ENCODE data around the gene DENND5B. TPM values are rescaled to one million over a fixed set of nuclear protein-coding genes. Genes with fewer than 3 reads are reported as not detected.
"Not testable (repeated sequence)": the region's sequence is repeated elsewhere in the genome, so short reads cannot be mapped to it uniquely, and the experiment has no call there.

The DENND5B gene
- total RNA-seq, 1 experiment from 2014 or later = 34.9 TPM

DNA sequence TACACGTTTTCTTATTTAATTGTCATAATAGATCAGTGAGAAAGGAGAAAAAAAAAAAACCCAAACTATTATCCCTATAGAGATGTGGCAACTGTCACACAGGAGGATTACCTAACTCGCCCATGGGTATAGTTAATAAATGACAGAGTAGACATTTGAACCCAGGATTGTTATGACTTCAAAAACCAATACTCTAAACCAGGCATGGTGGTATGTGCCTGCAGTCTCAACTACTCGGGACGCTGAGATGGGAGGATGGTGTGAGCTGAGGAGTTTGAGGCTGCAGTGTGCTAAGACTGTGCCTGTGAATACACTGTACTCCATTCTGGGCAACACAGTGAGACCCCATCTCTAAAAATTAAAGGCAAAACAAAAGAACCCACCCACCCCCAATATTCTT lies 114.5 kb downstream of the DENND5B start:
- ChIA-PET POLR2A (no interaction called here), CTCF (no interaction called here)
- Histone ChIP-seq H3K4me1 (no peaks in the 10 kb centered on the region), H3K9me3 (no peaks in the 10 kb centered on the region), H3K36me3 (ENCODE audit: control insufficient read depth, insufficient read depth, low read length) (0 out of 2 replicates have a peak, but pooled peaks cover 1% of the 10 kb centered on the region), H3K4me3 (ENCODE audit: low read depth, low read length) (no peak overlapping the region), H3K27me3 (replicated peaks; ENCODE audit: control insufficient read depth, insufficient read depth, low read length) (no peaks in the 10 kb centered on the region)
- Mint-ChIP-seq H3K4me1 (ENCODE audit: low read depth, unreplicated experiment) (peaks cover 20% of the 10 kb centered on the region), H3K9me3 (ENCODE audit: unreplicated experiment) (no peaks in the 10 kb centered on the region), H3K27ac (ENCODE audit: unreplicated experiment) (no peak overlapping the region), H3K27me3 (ENCODE audit: insufficient read depth, unreplicated experiment) (no peaks in the 10 kb centered on the region), H3K36me3 (ENCODE audit: insufficient read depth, unreplicated experiment) (no peaks in the 10 kb centered on the region), H3K4me3 (ENCODE audit: unreplicated experiment) (no peak overlapping the region)
- TF ChIP-seq, protein P1, sequence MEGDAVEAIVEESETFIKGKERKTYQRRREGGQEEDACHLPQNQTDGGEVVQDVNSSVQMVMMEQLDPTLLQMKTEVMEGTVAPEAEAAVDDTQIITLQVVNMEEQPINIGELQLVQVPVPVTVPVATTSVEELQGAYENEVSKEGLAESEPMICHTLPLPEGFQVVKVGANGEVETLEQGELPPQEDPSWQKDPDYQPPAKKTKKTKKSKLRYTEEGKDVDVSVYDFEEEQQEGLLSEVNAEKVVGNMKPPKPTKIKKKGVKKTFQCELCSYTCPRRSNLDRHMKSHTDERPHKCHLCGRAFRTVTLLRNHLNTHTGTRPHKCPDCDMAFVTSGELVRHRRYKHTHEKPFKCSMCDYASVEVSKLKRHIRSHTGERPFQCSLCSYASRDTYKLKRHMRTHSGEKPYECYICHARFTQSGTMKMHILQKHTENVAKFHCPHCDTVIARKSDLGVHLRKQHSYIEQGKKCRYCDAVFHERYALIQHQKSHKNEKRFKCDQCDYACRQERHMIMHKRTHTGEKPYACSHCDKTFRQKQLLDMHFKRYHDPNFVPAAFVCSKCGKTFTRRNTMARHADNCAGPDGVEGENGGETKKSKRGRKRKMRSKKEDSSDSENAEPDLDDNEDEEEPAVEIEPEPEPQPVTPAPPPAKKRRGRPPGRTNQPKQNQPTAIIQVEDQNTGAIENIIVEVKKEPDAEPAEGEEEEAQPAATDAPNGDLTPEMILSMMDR (IDR thresholded peaks at IDR 0.05; ENCODE audit: insufficient read depth in 1 of 2, low read depth in 1 of 2, low read length in 1 of 2, severe bottlenecking in 1 of 2, unreplicated experiment in 1 of 2) = no peak
- no TSS peak for BruUV-seq (replicated peaks)
- intact Hi-C loops (cut with micrococcal nuclease; ENCODE audit: unreplicated experiment) = loop anchor here (5.0 kb wide), 1 partner anchor 116 kb away; the partner anchor contains the start of gene DENND5B
- DNase-seq = no peak

DNA sequence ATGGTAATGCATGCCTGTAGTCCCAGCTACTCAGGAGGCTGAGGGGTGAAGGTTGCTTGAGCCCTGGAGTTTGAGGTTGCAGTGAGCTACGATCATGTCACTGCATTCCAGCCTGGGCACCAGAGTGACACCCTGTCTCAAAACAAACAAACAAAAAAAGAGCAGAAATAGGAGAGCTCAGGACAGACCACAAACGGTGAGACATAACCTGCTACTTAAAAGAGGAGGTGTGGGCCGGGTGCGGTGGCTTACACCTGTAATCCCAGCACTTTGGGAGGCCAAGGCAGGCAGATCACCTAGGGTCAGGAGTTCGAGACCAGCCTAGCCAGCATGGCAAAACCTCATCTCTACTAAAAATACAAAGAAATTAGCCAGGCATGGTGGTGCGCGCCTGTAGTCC lies 115.3 kb downstream of the DENND5B start:
- H3K9me3 ChIP-seq; POLR2A ChIA-PET; DNase-seq; H3K4me3 ChIP-seq (ENCODE audit: low read depth, low read length); H3K36me3 ChIP-seq (ENCODE audit: control insufficient read depth, insufficient read depth, low read length); H3K36me3 Mint-ChIP-seq (ENCODE audit: insufficient read depth, unreplicated experiment); H3K27me3 Mint-ChIP-seq (ENCODE audit: insufficient read depth, unreplicated experiment); H3K27me3 ChIP-seq (replicated peaks; ENCODE audit: control insufficient read depth, insufficient read depth, low read length); BruUV-seq (replicated peaks); H3K4me1 ChIP-seq; CTCF ChIA-PET; H3K9me3 Mint-ChIP-seq (ENCODE audit: unreplicated experiment); H3K4me3 Mint-ChIP-seq (ENCODE audit: unreplicated experiment): not testable (repeated sequence)
- intact Hi-C loops (cut with micrococcal nuclease; ENCODE audit: unreplicated experiment) = loop anchor here (2.0 to 5.0 kb wide), 2 partner anchors 21 to 117 kb away; partner anchors contain the start of gene DENND5B
- H3K4me1 Mint-ChIP-seq (ENCODE audit: low read depth, unreplicated experiment) = peaks cover 20% of the 10 kb centered on the region
- peak overlapping the region; percentile 18 for H3K27ac Mint-ChIP-seq (ENCODE audit: unreplicated experiment)

DNA sequence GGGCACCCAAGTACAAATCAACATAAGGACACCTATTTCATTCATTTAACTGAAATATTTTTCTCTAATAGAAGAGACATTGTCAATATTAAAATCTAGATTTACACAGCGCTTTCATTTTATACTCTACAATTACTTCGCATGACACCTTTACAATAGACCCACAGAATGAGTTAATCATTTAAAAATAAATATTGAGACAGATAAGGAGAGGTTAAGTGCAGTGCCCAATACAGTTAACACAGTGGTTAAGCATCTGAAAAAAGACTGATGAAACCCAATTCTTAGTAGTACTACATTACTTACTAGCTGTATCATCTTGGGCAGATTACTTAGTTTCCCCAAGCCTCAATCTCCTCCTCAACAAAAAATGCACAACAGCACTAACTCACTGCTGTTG lies 116.2 kb downstream of the DENND5B start:
- ChIA-PET CTCF (no interaction called here), POLR2A (interaction anchor here (0.5 kb wide), 1 partner anchor 203 kb away, joined by 3 read pairs; no protein-coding TSS in a partner anchor)
- Mint-ChIP-seq H3K36me3 (ENCODE audit: insufficient read depth, unreplicated experiment) (no peaks in the 10 kb centered on the region), H3K27ac (ENCODE audit: unreplicated experiment) (peak overlapping the region; percentile 22), H3K27me3 (ENCODE audit: insufficient read depth, unreplicated experiment) (no peaks in the 10 kb centered on the region), H3K4me1 (ENCODE audit: low read depth, unreplicated experiment) (peaks cover 20% of the 10 kb centered on the region), H3K9me3 (ENCODE audit: unreplicated experiment) (no peaks in the 10 kb centered on the region), H3K4me3 (ENCODE audit: unreplicated experiment) (no peak overlapping the region)
- intact Hi-C loops (cut with micrococcal nuclease; ENCODE audit: unreplicated experiment) = loop anchor here (2.0 to 5.0 kb wide), 2 partner anchors 20 to 118 kb away; partner anchors contain the start of gene DENND5B
- DNase-seq = no peak
- Histone ChIP-seq H3K9me3 (no peaks in the 10 kb centered on the region), H3K36me3 (ENCODE audit: control insufficient read depth, insufficient read depth, low read length) (no peaks in the 10 kb centered on the region), H3K4me1 (no peaks in the 10 kb centered on the region), H3K27me3 (replicated peaks; ENCODE audit: control insufficient read depth, insufficient read depth, low read length) (no peaks in the 10 kb centered on the region), H3K4me3 (ENCODE audit: low read depth, low read length) (no peak overlapping the region)
- no TSS peak for BruUV-seq (replicated peaks)
- TF ChIP-seq, protein P1 (IDR thresholded peaks at IDR 0.05; ENCODE audit: insufficient read depth in 1 of 2, low read depth in 1 of 2, low read length in 1 of 2, severe bottlenecking in 1 of 2, unreplicated experiment in 1 of 2) = no peak

DNA sequence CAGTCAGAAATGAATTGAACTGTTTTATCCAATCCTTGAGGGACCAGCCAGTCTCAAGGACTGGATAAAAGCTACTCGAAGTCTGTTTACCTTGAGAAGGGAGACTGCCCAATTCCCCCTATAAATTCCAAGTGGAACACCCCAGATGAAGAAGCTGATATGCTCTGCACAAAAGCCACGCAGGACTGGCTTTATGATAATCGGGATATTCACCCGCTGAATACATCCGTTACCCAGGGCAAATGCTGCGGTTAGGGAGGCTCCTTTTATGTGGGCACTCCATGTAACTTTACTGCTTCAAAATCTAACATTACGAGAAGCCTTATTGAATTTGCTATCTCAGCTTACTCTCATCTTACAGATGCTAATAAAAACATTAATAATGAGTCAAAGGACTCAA lies 119.1 kb downstream of the DENND5B start:
- Histone ChIP-seq H3K36me3 (ENCODE audit: control insufficient read depth, insufficient read depth, low read length) (no peaks in the 10 kb centered on the region), H3K9me3 (no peaks in the 10 kb centered on the region), H3K4me1 (no peaks in the 10 kb centered on the region), H3K27me3 (replicated peaks; ENCODE audit: control insufficient read depth, insufficient read depth, low read length) (no peaks in the 10 kb centered on the region), H3K4me3 (ENCODE audit: low read depth, low read length) (no peak overlapping the region)
- H3K27ac Mint-ChIP-seq (ENCODE audit: unreplicated experiment) = no peak overlapping the region
- H3K27me3 Mint-ChIP-seq (ENCODE audit: insufficient read depth, unreplicated experiment) = no peaks in the 10 kb centered on the region
- ChIA-PET POLR2A (no interaction called here), CTCF (no interaction called here)
- H3K4me3 Mint-ChIP-seq (ENCODE audit: unreplicated experiment) = no peak overlapping the region
- H3K36me3 Mint-ChIP-seq (ENCODE audit: insufficient read depth, unreplicated experiment) = no peaks in the 10 kb centered on the region
- no peaks in the 10 kb centered on the region for H3K9me3 Mint-ChIP-seq (ENCODE audit: unreplicated experiment)
- DNase-seq = no peak
- BruUV-seq (replicated peaks) = no TSS peak
- intact Hi-C loops (cut with micrococcal nuclease; ENCODE audit: unreplicated experiment) = no loop called here
- TF ChIP-seq, protein P1 (IDR thresholded peaks at IDR 0.05; ENCODE audit: insufficient read depth in 1 of 2, low read depth in 1 of 2, low read length in 1 of 2, severe bottlenecking in 1 of 2, unreplicated experiment in 1 of 2) = no peak
- peaks cover 20% of the 10 kb centered on the region for H3K4me1 Mint-ChIP-seq (ENCODE audit: low read depth, unreplicated experiment)

All from Caco-2 (cell line).